ENCODE results near the gene MYH15. TPM values are rescaled to one million over a fixed set of nuclear protein-coding genes. Genes with fewer than 3 reads are reported as not detected.

Gene MYH15
- total and polyA plus RNA-seq, 4 donors: 0.01 to 0.08 (median 0.05) TPM; not detected in 1

GRCh38 chr3:108469126-108469525, 41.3 kb downstream of the MYH15 start:
- Histone ChIP-seq H3K4me3 (ENCODE audit: low read depth in 1 of 3, low read length in 3 of 3) (no peak overlapping the region), H3K27me3 (ENCODE audit: control insufficient read depth in 4 of 4, insufficient read depth in 4 of 4, low read length in 3 of 4) (no peaks in the 10 kb centered on the region), H3K27ac (ENCODE audit: low read depth in 1 of 2, low read length in 2 of 2) (no peak overlapping the region), H3K9me3 (ENCODE audit: control insufficient read depth in 4 of 4, low read length in 3 of 4) (no peaks in the 10 kb centered on the region), H3K9ac (ENCODE audit: low read depth in 1 of 2, low read length in 2 of 2) (no peak overlapping the region), H3K4me1 (ENCODE audit: control insufficient read depth in 4 of 4, insufficient read depth in 4 of 4, low read length in 3 of 4) (no peaks in the 10 kb centered on the region), H3K36me3 (ENCODE audit: control insufficient read depth in 4 of 4, insufficient read depth in 3 of 4, low read depth in 1 of 4, low read length in 3 of 4) (no peaks in the 10 kb centered on the region)
- DNase-seq (ENCODE audit: low spot score): no peak
- TF ChIP-seq TAF1 (conservative IDR thresholded peaks at IDR 0.05): no peak
- TF ChIP-seq CTCF (IDR thresholded peaks at IDR 0.05; ENCODE audit: low read depth, low read length, missing input control): no peak
- TF ChIP-seq RAD21 (IDR thresholded peaks at IDR 0.05): no peak
- no peak for TF ChIP-seq RXRA (IDR thresholded peaks at IDR 0.05)
- no peak for TF ChIP-seq SP1 (IDR thresholded peaks at IDR 0.05)
- TF ChIP-seq ZBTB33 (IDR thresholded peaks at IDR 0.05): no peak
- no peak for TF ChIP-seq MAX (IDR thresholded peaks at IDR 0.05)
- no peak for TF ChIP-seq GABPA (IDR thresholded peaks at IDR 0.05 in 1 of 2, conservative IDR thresholded peaks at IDR 0.05 in 1 of 2)
- no peak for TF ChIP-seq ATF3 (IDR thresholded peaks at IDR 0.05)
- TF ChIP-seq HNF4G (IDR thresholded peaks at IDR 0.05): no peak
- no peak for TF ChIP-seq YY1 (IDR thresholded peaks at IDR 0.05)
- no peak for TF ChIP-seq FOXA1 (IDR thresholded peaks at IDR 0.05)
- TF ChIP-seq EGR1 (IDR thresholded peaks at IDR 0.05; ENCODE audit: low read depth in 2 of 2): no peak
- no peak for TF ChIP-seq FOXA2 (IDR thresholded peaks at IDR 0.05)
- no peak for TF ChIP-seq HNF4A (conservative IDR thresholded peaks at IDR 0.05)
- no peak for TF ChIP-seq NR2F2 (IDR thresholded peaks at IDR 0.05)
- TF ChIP-seq JUND (IDR thresholded peaks at IDR 0.05): no peak
- no peak for TF ChIP-seq REST (IDR thresholded peaks at IDR 0.05)
- WGBS: 90% methylated on average over 5 of the region's 5 CpGs

Data from liver (tissue), 9 donors.